ENCODE measurements around the gene NCF4.

- TF ChIP-seq CTCF (IDR thresholded peaks at IDR 0.05; ENCODE audit: low read length) (no peak), EZH2 (optimal IDR thresholded peaks at IDR 0.05; ENCODE audit: low read depth, low read length) (no peak)
Measured at GRCh38 chr22:36824655-36825054, 36.2 kb upstream of the NCF4 start.

All from MM.1S (cell line).